ENCODE results near the gene GJD4.

GJD4 gene

GRCh38 chr10:35605191-35605590 is at the start of gene GJD4:
Gene GJD4, plus strand, starts transcription at chr10:35605341. Its CDS starts 227 bp downstream, at chr10:35605568.
- no peak for DNase-seq

DNA sequence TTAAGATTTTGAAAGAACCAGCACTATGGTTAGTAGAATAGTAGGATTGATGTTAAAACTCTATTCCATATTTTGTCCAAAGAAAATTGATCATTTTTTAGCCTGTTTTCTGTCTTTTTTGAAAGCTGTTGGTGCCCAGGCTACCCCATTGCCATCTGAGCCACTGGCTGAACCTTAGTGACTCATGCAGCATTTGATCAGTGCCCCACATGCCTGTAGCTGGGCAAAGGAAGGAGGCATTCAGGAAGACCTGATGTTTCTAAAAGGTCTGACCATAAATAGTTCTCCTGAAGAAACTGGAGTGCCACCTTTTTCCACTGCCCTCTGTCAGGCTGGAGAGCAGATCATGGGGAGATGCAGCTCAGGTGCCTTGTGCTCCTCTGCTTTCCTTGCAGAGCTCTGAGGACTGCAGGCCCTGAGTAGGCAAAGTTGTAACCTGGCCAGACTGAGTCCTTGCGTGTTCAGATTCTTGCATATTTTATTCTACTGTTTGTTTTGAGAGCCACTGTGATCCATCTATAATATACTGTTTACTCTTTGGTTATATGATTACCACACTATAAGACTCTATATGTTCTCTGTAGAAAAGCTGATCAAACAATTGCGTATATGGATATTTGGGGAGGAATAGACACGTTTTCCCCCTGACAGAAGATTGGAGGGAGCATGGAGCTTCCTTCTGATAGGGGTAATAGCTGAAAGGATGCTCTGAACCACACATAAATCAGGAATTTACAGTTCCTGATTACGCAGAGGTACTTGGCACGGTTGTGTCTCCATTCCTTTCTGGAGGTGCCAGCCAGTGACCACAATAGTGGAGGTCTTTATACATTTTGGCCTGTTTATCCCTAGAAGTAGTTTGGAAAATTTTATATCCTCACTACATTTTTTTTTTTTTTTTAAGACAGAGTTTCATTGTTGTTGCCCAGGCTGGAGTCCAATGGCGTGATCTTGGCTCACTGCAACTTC is 48.9 kb upstream of the GJD4 start:
- DNase-seq = no peak

DNA sequence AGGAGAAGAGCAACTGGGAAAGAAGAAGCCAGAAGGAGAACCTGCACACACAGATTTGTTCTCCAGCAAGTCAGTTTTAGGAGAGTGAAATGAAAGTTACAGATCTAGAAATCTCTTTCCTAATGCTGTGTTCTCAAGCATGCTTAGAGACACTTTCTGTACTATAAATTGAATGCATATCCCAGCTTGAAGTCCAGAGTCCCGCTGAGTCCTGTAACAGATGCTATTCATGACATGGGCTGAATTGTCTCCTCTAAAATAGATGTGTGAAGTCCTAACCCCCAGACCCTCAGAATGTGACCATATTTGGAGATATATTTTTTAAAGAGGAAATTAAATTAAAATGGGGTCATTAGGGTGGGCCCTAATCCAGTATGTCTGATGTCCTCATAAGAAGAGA is 46.9 kb upstream of the GJD4 start:
- no peak for DNase-seq

DNA sequence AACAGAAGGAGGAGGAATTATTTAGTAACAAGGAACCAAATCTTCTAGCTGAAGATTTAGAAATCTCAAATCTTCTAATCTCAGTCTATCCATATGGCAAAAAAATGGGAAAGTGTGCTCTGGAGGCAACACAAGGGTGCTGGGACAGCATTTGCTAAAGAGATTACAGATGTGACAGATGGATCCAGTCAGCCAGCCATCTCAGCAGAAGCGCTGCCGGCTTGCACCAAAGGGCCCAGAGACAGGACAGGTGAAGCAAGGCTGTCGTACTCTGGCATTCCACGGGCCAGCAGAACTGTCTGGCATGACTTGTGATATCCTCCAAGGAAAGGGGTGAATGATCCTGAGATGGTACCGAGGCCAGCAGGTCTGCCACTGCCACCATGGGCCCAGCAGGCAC is 45.7 kb upstream of the GJD4 start:
- DNase-seq = no peak

GRCh38 chr10:35561715-35562114 is 43.4 kb upstream of the GJD4 start:
- DNase-seq = no peak

DNA sequence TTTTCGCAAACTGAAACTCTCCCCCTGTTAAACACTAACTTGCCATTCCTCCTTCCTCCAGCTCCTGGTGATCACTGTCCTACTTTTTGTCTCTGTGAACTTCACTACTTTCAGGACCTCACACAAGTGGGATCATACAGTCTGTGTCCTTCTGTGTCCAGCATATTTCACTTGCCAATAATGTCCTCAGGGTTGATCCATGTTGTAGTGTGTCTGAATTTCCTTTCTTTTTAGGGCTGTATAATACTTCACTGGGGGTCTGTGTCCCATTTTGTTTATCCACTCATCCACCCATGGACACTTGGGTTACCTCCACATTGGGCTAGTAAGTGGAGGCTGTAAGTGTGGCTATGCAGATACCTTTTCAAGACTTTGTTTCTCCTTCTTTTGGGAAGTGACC is 42.7 kb upstream of the GJD4 start:
- DNase-seq = no peak

GRCh38 chr10:35563261-35563891 is 41.8 kb upstream of the GJD4 start:
- peak; percentile 53 for DNase-seq

- no peak for DNase-seq
Observed at GRCh38 chr10:35564341-35564968, 40.7 kb upstream of the GJD4 start.

- no peak for DNase-seq
Observed at GRCh38 chr10:35565602-35566081, 39.5 kb upstream of the GJD4 start.

GRCh38 chr10:35567951-35568350 is 37.2 kb upstream of the GJD4 start:
- DNase-seq = no peak

DNA sequence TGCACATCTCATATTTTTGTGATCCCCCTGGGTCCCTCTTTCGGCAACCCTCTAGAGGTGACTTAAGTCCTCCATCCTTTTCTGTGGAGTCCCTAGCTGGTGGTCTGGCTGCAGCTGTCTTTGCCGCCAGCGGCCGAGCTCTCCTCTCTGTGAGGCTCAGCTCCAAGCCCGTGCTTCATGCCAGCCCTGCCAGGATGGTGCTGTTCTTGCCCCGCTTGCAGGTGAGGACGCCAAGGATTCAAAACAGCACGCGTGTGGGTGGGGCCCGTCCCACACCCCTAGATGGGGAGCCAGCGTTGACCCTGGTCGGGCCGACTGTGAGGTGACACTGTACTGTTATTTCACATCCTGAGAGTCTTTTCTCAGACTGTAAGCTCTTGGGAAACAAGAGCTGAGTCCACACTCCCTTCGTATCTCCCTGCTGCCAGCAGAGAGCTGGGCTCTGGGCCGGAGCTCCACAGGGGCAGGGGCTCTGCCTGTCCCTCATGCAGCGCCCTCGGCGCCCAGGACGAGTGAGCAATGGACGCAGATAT is 36.6 kb upstream of the GJD4 start:
- DNase-seq = no peak

- no peak for DNase-seq
Observed at GRCh38 chr10:35569111-35569707, 35.9 kb upstream of the GJD4 start.

GRCh38 chr10:35569836-35570235 is 35.3 kb upstream of the GJD4 start:
- no peak for DNase-seq

GRCh38 chr10:35570397-35570796 is 34.7 kb upstream of the GJD4 start:
- DNase-seq = no peak

DNA sequence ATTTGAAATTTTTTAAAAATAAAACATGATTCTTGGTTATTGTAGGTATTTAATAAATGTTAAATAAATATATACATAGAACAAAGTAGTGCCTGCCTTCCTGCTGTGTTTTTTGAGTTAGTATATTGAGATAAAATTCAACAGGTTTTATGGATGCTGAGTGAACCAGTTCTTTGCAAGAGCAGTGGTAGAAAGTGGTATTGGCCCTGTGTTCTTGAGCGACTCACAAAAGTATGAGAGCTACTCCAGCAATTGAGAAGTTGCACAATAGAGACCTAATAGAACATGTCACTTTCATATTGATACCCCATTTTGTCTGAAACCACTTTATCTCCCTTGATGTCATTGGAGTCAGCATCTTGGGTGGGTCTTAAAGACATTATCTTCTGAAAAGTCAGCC is 32.6 kb upstream of the GJD4 start:
- DNase-seq = no peak

DNA sequence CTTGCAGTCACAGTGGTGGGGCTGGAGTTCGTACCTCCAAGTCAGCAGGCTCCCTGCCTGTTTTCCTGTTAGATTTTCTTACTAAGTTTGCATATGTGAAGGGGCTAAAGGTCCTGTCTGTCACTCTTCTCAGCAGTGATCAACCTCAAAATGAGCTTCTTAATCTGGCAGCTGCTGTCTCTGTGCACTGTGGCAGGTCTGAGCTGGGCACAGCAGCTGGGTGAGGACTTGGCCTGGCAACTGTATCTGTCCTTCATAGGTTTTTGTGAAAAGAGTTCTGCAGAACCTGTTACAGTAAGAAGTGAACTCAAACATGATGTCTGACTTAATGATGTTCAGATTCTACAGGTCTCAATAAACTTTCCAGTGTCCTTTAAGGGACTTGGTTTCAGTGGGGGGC is 31.3 kb upstream of the GJD4 start:
- no peak for DNase-seq

GRCh38 chr10:35574924-35575352 is 30.2 kb upstream of the GJD4 start:
- DNase-seq = no peak

- DNase-seq = no peak
Observed at GRCh38 chr10:35575640-35576039, 29.5 kb upstream of the GJD4 start.

- no peak for DNase-seq
Observed at GRCh38 chr10:35576730-35577129, 28.4 kb upstream of the GJD4 start.

GRCh38 chr10:35577926-35578617 is 27.1 kb upstream of the GJD4 start:
- no peak for DNase-seq

GRCh38 chr10:35578618-35578956 is 26.6 kb upstream of the GJD4 start:
- no peak for DNase-seq

DNA sequence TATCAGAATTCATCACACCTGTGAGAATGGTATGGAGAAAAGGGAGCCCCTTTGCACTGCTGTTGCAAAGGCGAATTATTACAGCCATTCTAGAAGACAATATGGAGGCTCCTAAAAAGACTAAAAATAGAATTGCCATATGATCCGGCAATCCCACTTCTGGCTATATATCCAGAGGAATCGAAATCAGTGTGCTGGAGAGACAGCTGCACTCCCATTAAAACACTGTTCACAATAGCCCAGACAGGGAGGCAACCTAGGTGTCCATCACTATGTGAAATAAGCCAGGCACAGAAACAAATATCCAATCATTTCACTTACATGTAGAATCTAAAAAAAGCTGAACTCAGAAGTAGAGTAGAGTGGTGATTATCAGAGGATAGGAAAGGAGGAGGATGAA is 26.0 kb upstream of the GJD4 start:
- no peak for DNase-seq

Data from NCI-H1048 (cell line).